ENCODE results near the gene TRIM68.

Gene TRIM68

DNA sequence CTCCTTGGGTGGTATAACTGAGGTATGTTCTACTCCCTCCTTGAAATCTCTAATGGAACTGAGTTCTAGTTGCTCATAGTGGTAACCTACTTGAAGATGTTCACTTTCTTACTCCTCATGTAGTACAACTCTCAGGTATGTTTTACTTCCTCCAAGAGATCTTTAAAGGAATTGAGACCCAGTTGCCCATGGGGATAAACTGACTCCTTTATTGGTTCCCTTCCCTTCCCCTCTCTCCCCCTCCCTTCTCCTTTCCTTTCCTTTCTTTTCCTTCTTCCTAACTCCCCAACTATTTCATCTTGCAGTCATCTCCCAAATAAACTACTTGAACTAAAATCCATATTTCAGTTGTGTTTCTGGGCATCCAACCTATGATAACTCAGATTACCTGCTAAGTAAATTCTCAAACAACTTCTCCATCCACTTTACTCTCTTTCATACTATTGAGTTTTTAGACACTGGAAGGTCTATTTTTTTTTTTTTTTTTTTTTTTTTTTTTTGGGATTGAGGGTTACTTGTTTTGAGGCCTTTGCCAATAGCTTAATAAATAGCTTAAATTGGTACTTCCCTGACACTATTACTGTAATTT, 7.9 kb upstream of the TRIM68 start:
- ATAC-seq (peak; percentile 43), DNase-seq (no peak)
- H3K4me1 Mint-ChIP-seq, result no peaks in the 10 kb centered on the region

GRCh38 chr11:4611986-4612385, 4.0 kb upstream of the TRIM68 start:
- H3K9me3 Mint-ChIP-seq, result peaks cover 7 to 9% of the 10 kb centered on the region in 2 donors
- no peak for DNase-seq

More for the DNA sequence above, 7.9 kb upstream of the TRIM68 start:
- Mint-ChIP-seq H3K27me3 (no peaks in the 10 kb centered on the region), H3K4me3 (no peak overlapping the region), H3K9me3 (no peaks in the 10 kb centered on the region), H3K27ac (no peak overlapping the region)

DNA sequence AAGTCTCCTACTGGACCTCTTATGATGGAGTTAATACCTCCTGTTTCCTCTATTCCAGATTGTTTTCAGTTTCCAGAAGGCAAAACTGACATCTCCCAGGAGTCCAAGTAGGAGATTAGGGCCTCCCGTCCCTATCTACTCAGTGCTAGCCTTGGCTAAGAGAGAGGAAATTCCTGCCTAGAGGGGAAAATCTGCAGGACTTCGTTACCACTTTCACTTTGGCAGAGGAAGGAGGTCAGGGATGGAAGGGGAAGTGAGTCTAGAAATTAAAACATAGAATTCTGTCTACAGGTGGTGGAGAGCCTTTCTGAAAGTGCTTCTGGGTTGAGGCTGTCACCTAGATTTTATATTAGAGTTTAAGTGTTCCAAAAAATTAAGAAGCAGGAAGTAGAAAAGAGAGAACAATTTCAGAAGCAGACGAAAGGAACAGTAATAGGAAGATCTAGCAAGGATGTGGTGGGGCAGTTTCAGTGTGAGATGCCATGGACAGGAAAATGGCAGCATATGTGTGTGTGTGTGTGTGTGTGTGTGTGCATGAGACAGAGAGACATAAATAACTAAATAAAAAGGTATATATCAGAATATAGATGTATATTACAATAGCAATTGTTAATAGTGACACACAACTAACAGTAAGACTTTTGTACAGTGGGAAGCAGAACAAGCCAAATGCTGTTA, 2.4 kb upstream of the TRIM68 start:
- H3K4me1 Mint-ChIP-seq, result peaks cover 36% of the 10 kb centered on the region
- peak; percentile 9 to 37 for DNase-seq

More at GRCh38 chr11:4611986-4612385, 4.0 kb upstream of the TRIM68 start:
- Mint-ChIP-seq H3K27me3 (no peaks in the 10 kb centered on the region), H3K27ac (no peak overlapping the region), H3K4me1 (peaks cover 30% of the 10 kb centered on the region), H3K4me3 (no peak overlapping the region)
- ATAC-seq, result no peak

DNA sequence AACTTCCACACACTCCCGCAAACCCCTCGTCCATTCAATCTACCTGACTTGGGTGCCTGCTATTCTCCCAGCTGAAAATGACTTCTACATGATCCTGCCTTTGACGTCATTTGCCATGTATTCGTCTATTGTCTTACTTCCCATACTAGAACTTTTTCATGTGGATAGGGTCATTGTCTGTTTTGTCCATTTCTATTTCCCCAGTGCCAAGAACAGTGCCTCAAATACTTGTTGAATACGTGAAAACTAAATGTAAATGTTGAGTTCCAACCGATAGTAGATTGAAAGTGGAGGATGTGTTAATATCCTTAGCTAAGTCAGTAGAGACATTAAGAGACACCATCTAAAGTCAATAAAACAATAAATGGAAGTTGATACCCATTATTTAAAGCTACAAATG, 935 bp downstream of the TRIM68 start:
- no peak for DNase-seq
- Mint-ChIP-seq H3K4me3 (peak overlapping the region; percentile 90 to 95), H3K27me3 (no peaks in the 10 kb centered on the region), H3K27ac (peak overlapping the region; percentile 92 to 98), H3K9me3 (peaks cover 7 to 9% of the 10 kb centered on the region in 2 donors), H3K4me1 (peaks cover 36% of the 10 kb centered on the region)
- no peak for ATAC-seq

More for the DNA sequence above, 2.4 kb upstream of the TRIM68 start:
- Mint-ChIP-seq H3K9me3 (peaks cover 7 to 9% of the 10 kb centered on the region in 2 donors), H3K27me3 (no peaks in the 10 kb centered on the region), H3K4me3 (peak overlapping the region; percentile 70 to 76), H3K27ac (peak overlapping the region; percentile 85 to 93)
- no peak for ATAC-seq

DNA sequence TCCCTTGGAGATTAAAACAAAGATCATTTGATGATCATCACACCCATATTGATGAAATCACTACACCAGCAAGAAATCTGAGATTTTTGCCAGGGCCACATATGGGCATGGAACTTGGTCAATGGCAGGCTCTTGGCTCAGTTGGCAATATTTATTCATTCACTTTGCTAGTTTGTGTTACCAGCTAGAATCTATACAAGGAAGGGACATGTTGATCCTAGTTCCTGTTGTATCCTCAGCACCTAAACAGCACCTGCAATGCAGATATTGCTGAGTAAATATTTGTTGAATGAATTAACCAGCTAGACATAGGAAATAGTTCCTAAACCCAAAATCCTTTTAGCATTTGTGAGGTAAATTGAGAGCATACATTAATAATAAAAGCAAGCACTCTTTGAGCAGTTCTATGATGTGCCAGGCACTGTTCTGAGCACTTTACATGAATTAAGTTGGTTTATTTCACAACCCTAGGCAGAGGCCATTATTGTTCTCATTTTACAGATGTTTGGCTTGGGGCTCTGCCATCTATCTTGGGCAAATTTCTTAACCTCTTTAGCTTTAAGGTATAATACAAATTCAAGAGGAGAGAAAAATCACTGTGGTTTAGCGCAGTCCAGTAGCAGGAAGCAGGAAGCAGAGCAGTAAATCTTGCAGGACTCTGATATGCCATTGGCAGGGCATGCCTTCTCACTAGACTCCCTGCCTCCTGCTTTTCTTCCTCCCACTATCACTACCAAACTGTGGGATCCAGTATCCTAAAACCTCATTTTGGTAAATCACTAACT, 1.6 kb downstream of the TRIM68 start:
- ATAC-seq (no peak), DNase-seq (no peak)
- peaks cover 36% of the 10 kb centered on the region for H3K4me1 Mint-ChIP-seq
- H3K9me3 Mint-ChIP-seq, result peaks cover 7 to 9% of the 10 kb centered on the region in 2 donors
- H3K27ac Mint-ChIP-seq, result no peak overlapping the region
- H3K4me3 Mint-ChIP-seq, result peak overlapping the region; percentile 90 to 95
- no peaks in the 10 kb centered on the region for H3K27me3 Mint-ChIP-seq

GRCh38 chr11:4605057-4605456, 3.0 kb downstream of the TRIM68 start:
- peaks cover 29% of the 10 kb centered on the region for H3K4me1 Mint-ChIP-seq
- H3K27ac Mint-ChIP-seq, result no peak overlapping the region
- DNase-seq (no peak), ATAC-seq (no peak)
- no peak overlapping the region for H3K4me3 Mint-ChIP-seq
- no peaks in the 10 kb centered on the region for H3K27me3 Mint-ChIP-seq
- peaks cover 7 to 9% of the 10 kb centered on the region in 2 donors for H3K9me3 Mint-ChIP-seq

GRCh38 chr11:4593739-4594138, 14.3 kb downstream of the TRIM68 start, which contains the start of gene OR52I1:
TSS of gene OR52I1 (plus strand) at chr11:4594039. CDS start at chr11:4594039, 0 bp downstream.
- no peak for ATAC-seq
- Mint-ChIP-seq H3K4me3 (no peak within 1 kb of the TSS), H3K9me3 (no peaks in the 10 kb centered on the region), H3K4me1 (peaks cover 2% of the 10 kb centered on the region), H3K27me3 (peaks cover 5% of the 10 kb centered on the region), H3K27ac (no peak within 1 kb of the TSS)
- no peak for DNase-seq

DNA sequence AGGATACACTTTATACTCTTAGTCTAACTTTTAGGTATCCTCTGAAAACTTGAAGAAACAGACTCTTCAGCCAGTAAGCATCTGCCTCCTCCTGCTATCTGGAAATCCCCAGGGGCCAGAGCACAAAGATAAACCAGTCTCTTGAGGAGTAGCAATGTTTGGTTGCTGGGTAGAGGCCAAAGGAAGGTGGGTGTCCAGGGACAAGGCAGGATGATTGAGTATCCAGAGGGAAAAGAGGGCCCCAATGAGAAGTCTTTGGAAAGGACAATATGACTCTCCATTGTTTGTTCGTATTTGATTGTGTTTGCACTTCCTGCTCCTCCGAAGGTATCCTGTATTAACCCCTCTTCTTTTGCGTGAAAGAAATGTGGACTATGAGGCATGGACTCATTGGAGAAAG, 19.0 kb downstream of the TRIM68 start:
- no peak overlapping the region for H3K4me3 Mint-ChIP-seq
- H3K27ac Mint-ChIP-seq, result peak overlapping the region in 1 of 2 donors; percentile 5
- peaks cover 7% of the 10 kb centered on the region for H3K4me1 Mint-ChIP-seq
- no peak for DNase-seq
- peaks cover 27% of the 10 kb centered on the region for H3K27me3 Mint-ChIP-seq
- no peaks in the 10 kb centered on the region for H3K9me3 Mint-ChIP-seq
- no peak for ATAC-seq

GRCh38 chr11:4581443-4581842, 26.6 kb downstream of the TRIM68 start, which contains the start of gene OR52I2:
TSS of gene OR52I2 (plus strand) at chr11:4581743.
- Mint-ChIP-seq H3K4me1 (no peaks in the 10 kb centered on the region), H3K27me3 (peaks cover 52% of the 10 kb centered on the region)
- DNase-seq, result no peak

DNA sequence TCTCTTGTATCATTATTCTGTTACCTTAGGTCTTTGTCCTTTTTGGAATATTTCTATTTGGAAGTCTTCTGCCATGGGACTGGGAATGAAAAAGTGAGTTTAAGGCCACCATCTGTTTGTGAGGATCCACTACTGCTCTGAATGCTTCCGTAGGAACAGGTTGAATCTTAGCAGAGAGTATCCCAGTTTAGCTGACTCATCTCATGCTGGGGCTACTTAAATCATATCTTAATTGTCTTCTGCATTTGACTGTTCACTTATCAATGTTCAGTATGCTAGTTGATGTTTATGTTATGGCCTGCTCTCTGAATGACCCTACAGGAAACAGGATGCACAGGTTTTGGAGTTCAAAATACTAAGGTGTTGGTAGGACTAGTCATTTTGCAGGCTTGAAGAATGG, 27.9 kb downstream of the TRIM68 start:
- Mint-ChIP-seq H3K4me3 (no peak overlapping the region), H3K27me3 (peaks cover 64% of the 10 kb centered on the region), H3K4me1 (peaks cover 8% of the 10 kb centered on the region), H3K9me3 (peaks cover 0 to 6% of the 10 kb centered on the region in 2 donors), H3K27ac (no peak overlapping the region)
- ATAC-seq, result no peak
- DNase-seq, result no peak

More at GRCh38 chr11:4581443-4581842, 26.6 kb downstream of the TRIM68 start, which contains the start of gene OR52I2:
- Mint-ChIP-seq H3K27ac (peak within 1 kb of the TSS in 1 of 2 donors; percentile 30), H3K9me3 (peaks cover 0 to 6% of the 10 kb centered on the region in 2 donors), H3K4me3 (no peak within 1 kb of the TSS)
- no peak for ATAC-seq

- ATAC-seq (no peak), DNase-seq (no peak)
- Mint-ChIP-seq H3K27me3 (peaks cover 59% of the 10 kb centered on the region), H3K27ac (no peak overlapping the region), H3K4me3 (no peak overlapping the region), H3K9me3 (peaks cover 0 to 6% of the 10 kb centered on the region in 2 donors), H3K4me1 (peaks cover 8% of the 10 kb centered on the region)
Measured at GRCh38 chr11:4578624-4579023, 29.4 kb downstream of the TRIM68 start.

DNA sequence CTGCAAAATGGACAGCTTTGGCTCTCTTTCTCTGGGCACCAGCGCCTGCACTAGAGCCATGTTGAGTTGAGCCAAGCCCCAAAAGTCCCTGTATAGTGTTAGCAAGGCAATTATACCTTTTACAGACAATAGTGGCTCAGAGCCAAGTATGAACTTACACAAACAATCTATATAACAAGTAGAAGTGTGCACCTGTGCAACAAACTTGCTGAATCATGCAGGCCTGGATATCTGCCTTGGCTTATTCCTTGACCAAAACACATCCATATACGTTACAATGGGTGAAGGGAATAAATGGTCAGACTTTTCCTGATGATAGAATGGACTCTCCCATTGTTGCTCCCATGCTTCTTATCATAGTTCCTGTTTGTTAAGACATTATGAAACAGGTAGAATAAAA, 30.3 kb downstream of the TRIM68 start:
- H3K4me3 Mint-ChIP-seq, result no peak overlapping the region
- ATAC-seq (no peak), DNase-seq (no peak)
- H3K4me1 Mint-ChIP-seq, result peaks cover 8% of the 10 kb centered on the region
- H3K9me3 Mint-ChIP-seq, result peaks cover 0 to 6% of the 10 kb centered on the region in 2 donors
- H3K27me3 Mint-ChIP-seq, result peaks cover 56% of the 10 kb centered on the region
- H3K27ac Mint-ChIP-seq, result no peak overlapping the region

- Mint-ChIP-seq H3K9me3 (peaks cover 0 to 6% of the 10 kb centered on the region in 2 donors), H3K4me3 (no peak overlapping the region), H3K27me3 (peaks cover 56% of the 10 kb centered on the region), H3K27ac (no peak overlapping the region), H3K4me1 (peaks cover 8% of the 10 kb centered on the region)
- DNase-seq (no peak), ATAC-seq (no peak)
Measured at GRCh38 chr11:4576880-4577279, 31.2 kb downstream of the TRIM68 start.

DNA sequence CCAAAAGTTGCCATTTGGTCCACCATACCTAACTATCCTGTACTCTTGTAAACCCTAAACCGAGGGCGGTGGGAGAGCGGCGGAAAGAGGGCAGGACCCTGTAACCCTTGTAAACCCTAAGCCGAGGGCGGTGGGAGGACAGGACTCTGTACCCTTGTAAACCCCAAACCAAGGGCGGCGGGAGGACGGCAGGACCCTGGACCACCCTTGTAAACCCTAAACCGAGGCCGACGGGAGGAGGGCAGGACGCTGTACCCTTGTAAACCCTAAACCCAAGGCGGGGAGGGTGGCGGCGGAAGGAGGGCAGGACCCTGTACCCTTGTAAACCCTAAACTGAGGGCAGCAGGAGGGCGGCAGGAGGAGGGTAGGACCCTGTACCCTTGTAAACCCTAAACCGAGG, 39.0 kb downstream of the TRIM68 start:
- Mint-ChIP-seq H3K4me1 (no peaks in the 10 kb centered on the region), H3K4me3 (no peak overlapping the region), H3K27me3 (no peaks in the 10 kb centered on the region), H3K27ac (no peak overlapping the region), H3K9me3 (peaks cover 6 to 8% of the 10 kb centered on the region in 2 donors)
- peak; percentile 28 for ATAC-seq
- DNase-seq, result no peak

DNA sequence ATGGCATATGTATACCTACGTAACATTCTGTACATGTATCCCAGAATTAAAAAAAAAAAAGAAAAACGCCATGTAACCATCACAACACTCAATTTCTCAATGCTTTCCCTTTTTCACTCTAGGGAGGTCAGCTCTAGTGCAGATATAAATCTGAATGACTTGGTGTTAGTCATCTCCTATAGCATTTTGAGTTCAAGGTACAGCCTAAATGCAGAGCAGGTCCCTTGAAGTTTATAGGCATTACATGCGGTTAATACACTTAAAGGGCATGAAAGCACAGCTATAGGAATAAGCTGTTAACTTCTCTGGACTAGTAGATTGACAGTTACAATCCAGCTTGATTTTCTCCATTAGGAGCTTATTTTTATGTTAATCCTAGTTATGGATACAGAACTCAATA, 42.7 kb downstream of the TRIM68 start:
- H3K4me3 Mint-ChIP-seq, result no peak overlapping the region
- ATAC-seq (no peak), DNase-seq (no peak)
- peaks cover 8% of the 10 kb centered on the region for H3K27me3 Mint-ChIP-seq
- H3K27ac Mint-ChIP-seq, result no peak overlapping the region
- peaks cover 17 to 20% of the 10 kb centered on the region in 2 donors for H3K9me3 Mint-ChIP-seq
- no peaks in the 10 kb centered on the region for H3K4me1 Mint-ChIP-seq

All from stimulated activated naive CD8-positive, alpha-beta T cell treated with anti-CD3 and anti-CD28 coated beads, Interleukin-15, amount 100 ng/mL, for 72 hours (primary cell).